Measurements from ENCODE around the gene NKAP. TPM values are rescaled to one million over a fixed set of nuclear protein-coding genes. Genes with fewer than 3 reads are reported as not detected.

NKAP gene
- total RNA-seq, 1 donor from 2014 or later, result 8.3 TPM

Other genes with a start within 250 kb of the NKAP start
- 0.69 and 0.91 TPM in 2 replicates for gene SOWAHD, start 185.2 kb downstream of the NKAP start, total RNA-seq
- 2,140 and 2,224 TPM in 2 replicates for gene RPL39, start 152.1 kb downstream of the NKAP start, total RNA-seq
- 30.2 TPM in 2 replicates for gene UPF3B, start 90.8 kb downstream of the NKAP start, total RNA-seq
- 11.3 and 11.8 TPM in 2 replicates for gene RNF113A, start 72.0 kb downstream of the NKAP start, total RNA-seq
- gene NDUFA1, start 71.9 kb downstream of the NKAP start, total RNA-seq, result 57.7 and 61.8 TPM in 2 replicates
- not detected in 2 replicates for gene AKAP14, start 47.9 kb downstream of the NKAP start, total RNA-seq
- gene RHOXF2B, start 133.9 kb upstream of the NKAP start, total RNA-seq, result not detected in 2 replicates
- 0.55 and 1.4 TPM in 2 replicates for gene RHOXF1, start 172.2 kb upstream of the NKAP start, total RNA-seq
- gene RHOXF2, start 214.9 kb upstream of the NKAP start, total RNA-seq, result not detected in 2 replicates